HPDE6-E6E7 (cell line): ENCODE results near the gene UQCRFS1.
"Not testable (repeated sequence)": the region's sequence is repeated elsewhere in the genome, so short reads cannot be mapped to it uniquely, and the experiment has no call there.

Source experiments
- DNase-seq: peaks from one replicate; pipeline ENCODE4 v3.0.0; 2011; ENCODE audit warnings: missing footprints; ENCODE audit errors: extremely low spot score

The UQCRFS1 gene

DNA sequence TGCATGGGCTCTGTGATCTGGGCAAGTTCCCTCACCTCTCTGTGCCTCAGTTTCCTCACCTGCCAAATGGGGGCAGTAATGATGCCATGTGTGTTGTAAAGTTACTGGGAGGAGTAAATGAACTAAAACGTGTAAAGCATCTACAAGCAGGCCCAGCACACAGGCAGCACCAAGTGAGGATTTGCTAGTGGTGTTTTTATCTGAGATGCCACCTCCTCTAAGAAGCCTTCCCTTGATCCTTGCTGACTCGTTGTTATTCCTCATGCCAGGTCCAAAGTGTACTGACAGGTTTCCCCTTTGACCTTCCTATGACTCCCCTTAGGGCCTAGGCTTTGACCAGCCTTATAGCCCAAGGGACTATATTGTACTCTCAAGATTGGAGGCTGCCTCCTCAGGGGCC is 1.5 kb upstream of the UQCRFS1 start:
- DNase-seq, result no peak

GRCh38 chr19:29212356-29212647 is 649 bp downstream of the UQCRFS1 start:
- DNase-seq, result no peak

DNA sequence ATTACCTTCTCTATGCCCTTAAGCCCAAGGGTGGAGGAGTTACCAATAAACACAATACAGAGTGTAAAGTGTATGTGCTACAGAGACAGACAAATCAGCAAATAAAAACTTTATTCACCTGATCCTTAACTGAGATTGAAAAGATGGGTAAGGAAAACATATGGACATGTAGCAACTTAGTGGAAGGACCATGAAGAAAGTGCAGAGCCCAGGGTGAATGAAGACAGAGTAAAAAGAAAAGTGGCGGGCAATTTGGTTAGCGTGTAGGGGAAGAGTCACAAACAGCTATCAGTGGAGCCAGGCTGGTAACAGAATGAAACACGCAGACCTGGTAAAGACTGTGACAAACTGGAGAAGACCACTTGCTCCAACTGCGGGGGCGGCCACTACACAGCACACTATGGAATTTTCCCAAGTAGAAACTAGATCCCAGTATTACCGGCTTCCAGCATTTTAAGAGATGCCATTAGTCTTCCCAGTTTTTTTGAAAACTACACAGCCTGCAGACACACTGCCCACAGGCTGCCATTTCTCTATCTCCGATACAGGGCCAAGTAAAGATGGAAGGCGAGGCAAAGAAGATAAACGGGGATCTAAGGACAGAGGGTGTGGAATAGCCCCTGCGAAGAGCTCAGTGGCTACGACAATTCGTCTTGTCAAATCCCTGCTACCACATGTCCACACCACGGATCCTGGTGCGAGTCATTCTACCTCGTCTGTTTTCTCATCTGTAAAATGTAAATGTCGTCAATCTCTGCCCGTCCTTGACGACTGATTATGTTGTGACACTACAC is 1.2 kb downstream of the UQCRFS1 start:
- no peak for DNase-seq

DNA sequence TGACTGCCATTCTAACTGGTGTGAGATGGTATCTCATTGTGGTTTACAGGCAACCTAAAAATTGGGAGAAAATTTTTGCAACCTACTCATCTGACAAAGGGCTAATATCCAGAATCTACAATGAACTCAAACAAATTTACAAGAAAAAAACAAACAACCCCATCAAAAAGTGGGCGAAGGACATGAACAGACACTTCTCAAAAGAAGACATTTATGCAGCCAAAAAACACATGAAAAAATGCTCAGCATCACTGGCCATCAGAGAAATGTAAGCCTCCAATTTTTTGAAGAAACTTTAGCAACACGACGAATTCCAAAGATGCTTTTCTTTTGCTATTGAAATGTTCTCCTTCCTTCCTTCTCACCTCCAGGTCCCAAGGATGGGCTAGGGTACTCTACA is 1.9 kb downstream of the UQCRFS1 start:
- not testable (repeated sequence) for DNase-seq

GRCh38 chr19:29210502-29210901 is 2.4 kb downstream of the UQCRFS1 start:
- DNase-seq, result not testable (repeated sequence)

DNA sequence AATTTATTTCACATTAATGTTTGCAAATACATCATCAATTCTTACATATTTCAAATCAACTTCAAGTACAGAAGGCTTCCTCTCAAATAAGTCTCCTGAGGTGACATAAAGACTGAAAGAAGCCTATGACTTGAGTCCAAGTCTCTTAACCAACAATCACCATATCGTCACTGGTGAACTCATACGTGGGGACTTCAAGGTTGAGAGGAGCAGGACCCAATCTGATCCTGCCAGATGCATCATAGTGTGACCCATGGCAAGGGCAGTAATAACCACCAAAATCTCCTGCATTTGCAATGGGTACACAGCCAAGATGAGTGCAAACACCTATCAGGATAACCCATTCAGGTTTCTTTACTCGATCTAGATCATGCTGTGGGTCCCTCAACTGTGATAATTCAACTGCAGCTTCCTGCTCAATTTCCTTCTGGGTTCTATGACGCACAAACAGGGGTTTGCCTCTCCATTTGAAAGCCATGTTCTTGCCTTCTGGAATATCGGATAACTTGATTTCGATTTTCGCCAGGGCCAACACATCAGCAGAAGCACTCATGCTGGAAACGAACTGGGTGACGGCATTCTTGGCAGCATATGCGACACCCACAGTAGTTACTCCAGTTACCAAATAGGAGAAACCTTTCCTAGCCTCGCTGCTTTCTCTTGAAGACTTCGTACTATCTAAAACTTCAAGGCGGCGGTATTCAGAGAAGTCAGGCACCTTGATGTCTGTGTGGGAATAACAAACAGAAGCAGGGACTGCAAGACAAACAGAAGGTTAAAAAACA is 5.4 kb downstream of the UQCRFS1 start:
- DNase-seq, result not testable (repeated sequence)

DNA sequence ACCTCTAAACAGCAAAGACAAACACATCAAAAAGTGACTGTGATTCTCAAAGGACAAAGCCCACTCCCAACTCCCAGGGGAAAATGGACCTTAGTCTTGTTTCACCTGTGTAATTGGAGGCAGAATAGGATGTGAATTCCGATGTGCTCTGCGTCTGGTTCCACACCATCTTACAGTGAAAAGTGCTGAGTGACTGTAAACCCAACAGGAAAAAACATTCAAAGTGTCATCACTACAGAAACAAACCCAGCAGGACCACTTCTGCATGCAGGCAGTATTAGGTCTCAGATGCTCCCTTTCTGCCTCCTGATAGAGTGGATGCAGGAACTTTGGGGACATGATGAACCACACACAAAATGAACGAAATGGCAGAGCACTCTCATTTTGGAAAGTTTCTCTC is 6.5 kb downstream of the UQCRFS1 start:
- DNase-seq, result no peak

DNA sequence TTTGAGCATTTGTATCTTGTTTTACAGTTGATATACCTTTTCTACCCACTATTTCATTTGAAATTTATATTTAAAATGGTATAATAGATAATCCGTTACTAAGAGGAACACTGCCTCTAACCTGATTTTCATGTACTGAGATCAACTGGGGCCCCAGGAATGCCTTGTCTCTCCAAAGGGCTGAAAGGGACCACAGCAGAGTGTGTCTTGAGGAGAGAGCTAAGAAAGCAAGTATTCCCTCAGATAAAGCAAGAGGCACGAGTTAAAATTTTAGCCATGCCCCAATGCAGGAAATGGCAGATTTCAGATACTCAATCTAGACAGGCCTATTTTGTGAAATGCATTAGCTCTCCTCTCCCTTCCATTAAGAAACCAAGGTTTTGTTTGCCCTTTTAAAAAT is 10.7 kb downstream of the UQCRFS1 start:
- no peak for DNase-seq

- DNase-seq, result no peak
These were observed 11.1 kb downstream of the UQCRFS1 start for GRCh38 chr19:29201855-29202254.

DNA sequence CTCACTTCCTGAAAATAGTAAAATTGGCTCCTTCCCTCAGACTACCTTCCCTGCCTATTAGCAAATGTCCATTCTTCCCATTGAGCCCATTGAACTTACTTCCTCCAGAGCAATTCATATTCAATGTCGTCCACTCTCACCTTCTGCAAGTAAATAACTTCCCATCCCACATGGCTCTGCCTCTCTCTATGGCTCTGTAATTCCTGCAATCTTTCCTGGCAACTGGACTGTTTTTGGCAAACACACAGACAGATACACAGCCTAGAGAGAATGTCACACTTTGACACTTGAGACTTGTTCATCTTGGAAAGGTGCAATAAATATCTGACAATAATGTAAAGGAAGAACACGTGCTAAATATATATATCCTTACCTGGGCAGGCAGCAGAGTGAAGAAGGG is 18.3 kb downstream of the UQCRFS1 start:
- no peak for DNase-seq

DNA sequence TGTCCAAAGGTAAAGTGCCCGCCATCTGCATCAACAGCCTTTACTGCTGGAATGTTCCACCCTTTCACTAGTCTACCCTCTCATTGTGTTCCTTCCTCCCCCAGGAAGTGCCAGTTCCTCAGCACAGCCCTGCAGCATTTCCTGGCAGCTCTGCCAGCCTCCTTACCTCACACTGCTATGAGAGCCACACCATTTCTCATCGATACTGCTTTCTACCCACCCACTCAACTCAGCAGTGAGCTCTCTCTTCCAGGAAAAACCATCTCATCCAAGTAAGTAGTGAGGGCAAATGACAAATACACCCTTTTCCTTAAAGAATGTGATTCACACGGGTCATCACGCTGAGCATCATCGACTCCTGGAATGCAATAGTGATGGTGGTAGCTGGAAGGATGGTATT is 19.8 kb downstream of the UQCRFS1 start:
- no peak for DNase-seq

DNA sequence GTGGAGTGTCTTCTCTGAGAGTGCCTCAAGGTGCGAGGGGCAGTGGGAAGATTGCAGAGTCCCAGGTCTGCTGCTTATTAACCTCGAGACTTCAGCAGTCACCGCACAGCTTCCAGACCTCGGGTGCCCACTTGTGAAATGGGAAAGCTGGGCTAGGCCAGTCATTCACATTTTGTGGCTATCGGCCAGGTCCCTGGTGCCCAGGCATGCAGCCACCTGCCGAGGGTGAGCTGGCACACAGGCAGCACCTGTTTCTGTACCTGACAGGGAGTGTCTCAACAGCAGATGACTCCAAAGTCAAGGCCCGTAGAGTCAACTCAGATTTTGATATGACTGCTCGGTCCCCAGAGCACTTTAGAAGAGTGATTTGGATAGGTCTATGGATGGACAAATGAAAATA is 21.9 kb downstream of the UQCRFS1 start:
- no peak for DNase-seq

DNA sequence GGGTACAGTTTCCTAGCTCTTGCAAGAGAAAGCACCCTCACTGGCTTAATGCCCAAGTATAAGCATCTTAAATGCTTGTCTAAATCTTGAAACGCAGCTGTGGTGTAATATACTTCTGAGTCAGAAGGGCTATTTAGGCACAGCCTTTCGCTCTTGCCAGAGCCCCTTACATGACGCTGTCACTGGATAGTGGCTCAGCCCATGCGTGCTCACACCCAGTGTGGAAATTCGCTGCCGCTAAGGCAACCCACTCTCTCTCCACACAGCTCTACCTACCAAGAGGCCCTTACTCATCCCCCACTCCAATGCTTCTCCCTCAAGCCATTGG is 24.0 kb downstream of the UQCRFS1 start:
- DNase-seq, result no peak

DNA sequence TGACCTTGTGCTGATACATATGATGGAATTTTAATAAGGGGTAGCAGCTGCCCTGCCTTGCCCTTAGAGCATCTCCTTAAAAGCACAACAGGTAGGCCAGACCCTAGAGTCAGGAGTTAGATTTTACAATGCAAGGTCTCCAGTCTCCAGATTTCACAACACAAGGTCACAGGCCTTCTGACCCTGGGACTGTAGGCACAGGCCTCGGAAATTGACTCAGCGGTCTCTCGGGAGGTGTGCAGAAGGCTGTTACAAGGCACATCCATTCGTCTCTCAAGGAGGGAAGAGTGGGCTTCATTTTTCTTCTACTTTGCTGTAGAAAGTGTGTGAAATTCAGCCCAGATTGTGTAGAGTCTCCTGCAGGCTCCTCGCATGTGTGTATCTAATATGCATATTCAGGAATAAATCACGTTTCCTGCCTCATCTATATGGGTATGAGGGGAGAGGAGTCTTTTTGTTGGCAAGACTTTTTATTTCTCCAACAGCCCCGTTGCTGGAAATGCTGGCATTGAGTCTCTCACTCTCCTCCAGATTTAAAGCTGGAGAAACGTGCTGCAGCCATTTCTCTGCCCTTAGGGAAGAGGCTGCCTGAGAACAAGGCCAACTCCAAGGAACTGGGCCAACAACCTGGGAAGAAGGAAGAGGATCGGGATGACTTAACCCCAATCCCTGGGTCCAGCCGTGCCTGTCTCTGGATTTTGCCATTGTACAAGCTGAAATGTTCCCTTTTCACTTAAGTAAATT is 24.5 kb downstream of the UQCRFS1 start:
- DNase-seq, result no peak

GRCh38 chr19:29187676-29188075 is 25.3 kb downstream of the UQCRFS1 start:
- DNase-seq, result no peak

DNA sequence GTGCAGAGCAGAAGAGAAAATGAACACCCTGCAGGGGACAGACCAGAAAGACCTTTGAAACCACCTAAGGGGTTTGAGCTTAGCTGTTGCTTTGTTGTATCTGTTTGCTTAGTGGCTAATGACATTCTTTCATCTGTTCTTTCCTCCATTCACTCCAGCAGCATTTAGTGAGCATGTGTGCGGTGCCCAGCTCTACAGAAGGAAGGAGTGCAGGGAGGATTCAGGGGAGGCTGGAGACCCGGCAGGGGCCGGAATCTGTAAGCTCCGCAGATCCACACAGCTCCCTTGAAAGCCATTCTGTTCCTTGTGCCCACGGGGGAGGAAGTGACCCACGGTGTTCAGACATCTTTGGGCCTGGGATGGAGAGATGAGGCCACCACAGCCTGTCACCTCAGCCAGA is 27.5 kb downstream of the UQCRFS1 start:
- DNase-seq, result no peak

DNA sequence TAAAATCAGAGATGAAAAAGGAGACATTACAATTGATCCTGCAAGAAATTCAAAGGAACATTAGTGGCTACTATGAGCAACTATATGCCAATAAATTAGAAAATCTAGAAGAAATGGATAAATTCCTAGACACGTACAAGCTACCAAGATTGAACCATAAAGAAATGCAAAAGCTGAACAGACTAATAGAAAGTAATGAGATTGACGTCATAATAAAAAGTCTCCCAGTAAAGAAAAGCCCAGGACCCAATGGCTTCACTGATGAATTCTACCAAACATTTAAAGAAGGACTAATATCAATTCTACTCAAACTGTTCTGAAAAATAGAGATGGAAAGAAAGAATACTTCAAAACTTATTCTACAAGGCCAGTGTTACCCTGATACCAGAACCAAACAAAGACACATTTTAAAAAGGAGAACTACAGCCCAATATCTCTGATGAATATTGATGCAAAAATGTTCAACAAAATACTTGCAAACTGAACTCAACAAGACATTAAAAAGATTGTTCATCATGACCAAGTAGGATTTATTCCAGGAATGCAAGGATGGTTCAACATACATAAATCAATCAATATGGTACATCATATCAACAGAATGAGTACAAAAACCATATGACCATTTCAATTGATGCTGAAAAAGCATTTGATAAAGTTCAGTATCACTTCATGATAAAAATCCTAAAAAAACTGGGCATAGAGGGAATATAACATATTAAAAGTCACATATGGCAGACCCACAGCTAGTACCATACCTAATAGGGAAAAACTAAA is 35.8 kb downstream of the UQCRFS1 start:
- DNase-seq, result no peak

- DNase-seq, result no peak
These were observed 39.1 kb downstream of the UQCRFS1 start for GRCh38 chr19:29173896-29174295.

GRCh38 chr19:29172302-29172701 is 40.6 kb downstream of the UQCRFS1 start:
- no peak for DNase-seq

GRCh38 chr19:29171525-29171924 is 41.4 kb downstream of the UQCRFS1 start:
- DNase-seq, result no peak

DNA sequence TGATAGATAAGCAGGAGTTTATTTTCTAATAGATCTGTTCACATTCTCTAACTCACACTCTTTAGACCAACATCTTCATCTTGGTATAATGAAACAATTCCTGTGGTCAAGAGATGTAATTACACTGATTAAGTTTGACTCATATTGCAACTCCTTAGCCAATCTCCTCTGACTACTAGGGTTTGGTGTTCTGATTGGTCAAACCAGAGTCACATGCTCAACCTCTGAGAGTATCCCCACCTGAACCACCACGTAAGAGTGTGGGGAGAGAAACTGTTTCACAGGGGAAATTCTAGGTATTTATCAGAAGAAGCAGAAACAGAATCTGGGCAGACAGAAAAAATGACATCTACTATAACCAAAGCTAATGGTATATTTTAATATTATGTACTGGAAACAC is 42.4 kb downstream of the UQCRFS1 start:
- DNase-seq, result no peak

- no peak for DNase-seq
These were observed 50.3 kb downstream of the UQCRFS1 start for GRCh38 chr19:29162694-29163093.
